ENCODE results near the gene CACNA1C. TPM values are rescaled to one million over a fixed set of nuclear protein-coding genes. Genes with fewer than 3 reads are reported as not detected.
"Not testable (repeated sequence)": the region's sequence is repeated elsewhere in the genome, so short reads cannot be mapped to it uniquely, and the experiment has no call there.

Gene CACNA1C
- total RNA-seq, 2 experiments from 2014 or later, result 0.05 to 0.08 TPM

DNA sequence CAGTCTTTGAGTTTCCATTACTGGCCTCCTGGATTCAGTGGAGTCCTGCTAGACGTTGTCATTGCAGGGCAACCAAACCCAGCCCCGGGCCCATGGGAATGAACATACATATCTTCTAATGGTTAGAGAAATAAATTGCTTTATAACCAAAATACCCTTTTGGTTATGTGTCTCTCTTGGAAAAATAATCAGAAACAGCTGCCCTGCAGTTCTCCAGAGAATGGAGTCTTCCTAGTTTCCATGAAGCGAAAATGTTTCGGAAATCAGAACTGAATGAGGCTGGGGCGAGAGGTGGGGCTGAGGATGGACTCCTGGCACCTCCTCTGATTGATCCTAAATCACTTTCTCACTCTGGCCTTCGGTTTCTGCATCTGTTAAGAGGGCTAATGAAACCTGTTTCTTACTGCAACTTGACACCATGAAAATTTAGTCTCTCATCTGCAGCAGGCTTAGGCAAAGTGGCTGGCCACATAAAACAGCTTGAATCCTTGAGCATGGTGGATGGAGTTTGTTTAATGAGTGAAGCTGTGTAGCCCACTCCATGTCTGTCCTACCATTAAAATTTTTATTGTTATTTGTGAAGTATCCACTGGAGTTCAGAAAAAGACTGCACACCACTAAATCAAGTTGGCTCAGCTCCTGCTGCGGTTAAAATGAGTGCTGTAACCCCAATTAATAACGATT lies 198.9 kb downstream of the CACNA1C start:
- ATAC-seq (ENCODE audit: poor library complexity), result no peak
- H3K27me3 Mint-ChIP-seq, result no peaks in the 10 kb centered on the region
- TF ChIP-seq, protein P1, sequence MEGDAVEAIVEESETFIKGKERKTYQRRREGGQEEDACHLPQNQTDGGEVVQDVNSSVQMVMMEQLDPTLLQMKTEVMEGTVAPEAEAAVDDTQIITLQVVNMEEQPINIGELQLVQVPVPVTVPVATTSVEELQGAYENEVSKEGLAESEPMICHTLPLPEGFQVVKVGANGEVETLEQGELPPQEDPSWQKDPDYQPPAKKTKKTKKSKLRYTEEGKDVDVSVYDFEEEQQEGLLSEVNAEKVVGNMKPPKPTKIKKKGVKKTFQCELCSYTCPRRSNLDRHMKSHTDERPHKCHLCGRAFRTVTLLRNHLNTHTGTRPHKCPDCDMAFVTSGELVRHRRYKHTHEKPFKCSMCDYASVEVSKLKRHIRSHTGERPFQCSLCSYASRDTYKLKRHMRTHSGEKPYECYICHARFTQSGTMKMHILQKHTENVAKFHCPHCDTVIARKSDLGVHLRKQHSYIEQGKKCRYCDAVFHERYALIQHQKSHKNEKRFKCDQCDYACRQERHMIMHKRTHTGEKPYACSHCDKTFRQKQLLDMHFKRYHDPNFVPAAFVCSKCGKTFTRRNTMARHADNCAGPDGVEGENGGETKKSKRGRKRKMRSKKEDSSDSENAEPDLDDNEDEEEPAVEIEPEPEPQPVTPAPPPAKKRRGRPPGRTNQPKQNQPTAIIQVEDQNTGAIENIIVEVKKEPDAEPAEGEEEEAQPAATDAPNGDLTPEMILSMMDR (IDR thresholded peaks at IDR 0.05), result no peak
- ChIA-PET POLR2A (no interaction called here), CTCF (no interaction called here)
- DNase-seq, result no peak
- Histone ChIP-seq H3K27me3 (ENCODE audit: control insufficient read depth in 1 of 2, insufficient read depth in 2 of 2, low read length in 2 of 2) (peaks cover 0 to 2% of the 10 kb centered on the region in 2 experiments), H3K27ac (ENCODE audit: low read depth in 1 of 2, low read length in 2 of 2) (no peak overlapping the region), H3K9me3 (ENCODE audit: control insufficient read depth in 1 of 2, insufficient read depth in 1 of 2, low read length in 2 of 2) (no peaks in the 10 kb centered on the region), H3K4me1 (ENCODE audit: insufficient read depth, low read length) (no peaks in the 10 kb centered on the region), H3K36me3 (ENCODE audit: insufficient read depth, low read length) (no peaks in the 10 kb centered on the region), H3K4me3 (ENCODE audit: low read length) (no peak overlapping the region)
- H3K36me3 Mint-ChIP-seq (ENCODE audit: low read depth), result no peaks in the 10 kb centered on the region
- H3K4me1 Mint-ChIP-seq (ENCODE audit: low read depth), result no peaks in the 10 kb centered on the region
- H3K27ac Mint-ChIP-seq, result no peak overlapping the region
- no peaks in the 10 kb centered on the region for H3K9me3 Mint-ChIP-seq
- intact Hi-C loops (cut with DNase I, micrococcal nuclease), result no loop called here
- no peak overlapping the region for H3K4me3 Mint-ChIP-seq

DNA sequence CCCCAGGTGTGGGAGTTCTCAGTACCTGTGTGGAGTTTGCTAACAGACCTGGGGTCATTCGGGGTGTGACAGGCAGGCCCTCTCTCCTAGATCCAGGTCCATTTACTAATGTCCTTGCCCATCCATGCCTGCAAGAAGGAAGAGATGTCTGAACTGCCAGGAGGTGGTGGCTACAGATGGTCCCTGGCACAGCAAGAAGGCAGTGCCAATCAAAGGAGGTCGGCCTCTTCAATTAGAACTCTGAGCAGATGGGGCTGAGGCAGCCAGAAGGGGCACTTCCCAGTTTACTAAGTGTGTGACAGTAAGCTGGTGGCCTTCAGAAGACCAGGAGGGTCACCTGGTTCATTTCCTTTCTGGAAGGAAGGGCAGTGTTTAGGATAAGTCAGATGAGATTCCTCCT lies 202.5 kb downstream of the CACNA1C start:
- POLR2A ChIA-PET, result no interaction called here

GRCh38 chr12:2255731-2256130 lies 202.9 kb downstream of the CACNA1C start:
- not testable (repeated sequence) for H3K36me3 Mint-ChIP-seq (ENCODE audit: low read depth)

More for the DNA sequence above, 202.5 kb downstream of the CACNA1C start:
- CTCF ChIA-PET, result no interaction called here
- H3K4me3 ChIP-seq (ENCODE audit: low read length), result no peak overlapping the region
- TF ChIP-seq, protein P1 (IDR thresholded peaks at IDR 0.05), result no peak
- ATAC-seq (ENCODE audit: poor library complexity), result no peak
- peaks cover 0 to 2% of the 10 kb centered on the region in 2 experiments for H3K27me3 ChIP-seq (ENCODE audit: control insufficient read depth in 1 of 2, insufficient read depth in 2 of 2, low read length in 2 of 2)
- H3K27ac ChIP-seq (ENCODE audit: low read depth in 1 of 2, low read length in 2 of 2), result no peak overlapping the region
- H3K4me1 ChIP-seq (ENCODE audit: insufficient read depth, low read length), result peaks cover 3% of the 10 kb centered on the region
- H3K36me3 ChIP-seq (ENCODE audit: insufficient read depth, low read length), result no peaks in the 10 kb centered on the region
- Mint-ChIP-seq H3K27me3 (no peaks in the 10 kb centered on the region), H3K4me1 (ENCODE audit: low read depth) (peaks cover 6% of the 10 kb centered on the region), H3K9me3 (no peaks in the 10 kb centered on the region), H3K27ac (no peak overlapping the region), H3K36me3 (ENCODE audit: low read depth) (no peaks in the 10 kb centered on the region), H3K4me3 (no peak overlapping the region)
- no peak for DNase-seq
- intact Hi-C loops (cut with DNase I, micrococcal nuclease), result no loop called here
- no peaks in the 10 kb centered on the region for H3K9me3 ChIP-seq (ENCODE audit: control insufficient read depth in 1 of 2, insufficient read depth in 1 of 2, low read length in 2 of 2)

DNA sequence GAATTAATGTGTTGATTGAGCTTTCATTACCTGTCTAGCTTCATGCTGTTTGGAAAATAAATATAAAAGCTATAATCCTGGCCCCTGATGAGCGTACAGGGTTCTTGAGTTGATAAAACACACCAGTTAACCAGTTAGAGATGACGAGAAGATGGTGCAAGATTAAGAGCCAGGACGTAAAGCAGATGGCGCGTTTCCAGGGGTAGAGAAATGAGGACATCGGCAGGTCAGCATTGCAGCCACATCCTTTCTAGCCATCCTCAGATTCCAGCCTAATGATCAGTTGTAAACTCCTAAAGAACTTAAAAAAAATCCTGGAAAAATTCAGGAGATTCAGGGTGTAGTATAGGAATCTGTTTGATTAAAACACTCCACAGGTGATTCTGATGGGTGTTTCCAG lies 203.7 kb downstream of the CACNA1C start:
- no peaks in the 10 kb centered on the region for H3K27me3 Mint-ChIP-seq
- no peaks in the 10 kb centered on the region for H3K36me3 ChIP-seq (ENCODE audit: insufficient read depth, low read length)
- H3K9me3 Mint-ChIP-seq, result no peaks in the 10 kb centered on the region
- H3K27ac ChIP-seq (ENCODE audit: low read depth in 1 of 2, low read length in 2 of 2), result no peak overlapping the region
- TF ChIP-seq, protein P1 (IDR thresholded peaks at IDR 0.05), result no peak
- H3K4me3 Mint-ChIP-seq, result no peak overlapping the region
- H3K27me3 ChIP-seq (ENCODE audit: control insufficient read depth in 1 of 2, insufficient read depth in 2 of 2, low read length in 2 of 2), result peaks cover 0 to 2% of the 10 kb centered on the region in 2 experiments
- ATAC-seq (ENCODE audit: poor library complexity) (no peak), DNase-seq (no peak)
- H3K4me3 ChIP-seq (ENCODE audit: low read length), result no peak overlapping the region
- intact Hi-C loops (cut with DNase I, micrococcal nuclease), result no loop called here
- ChIA-PET POLR2A (no interaction called here), CTCF (no interaction called here)
- no peaks in the 10 kb centered on the region for H3K36me3 Mint-ChIP-seq (ENCODE audit: low read depth)
- H3K27ac Mint-ChIP-seq, result no peak overlapping the region
- H3K9me3 ChIP-seq (ENCODE audit: control insufficient read depth in 1 of 2, insufficient read depth in 1 of 2, low read length in 2 of 2), result no peaks in the 10 kb centered on the region
- peaks cover 6% of the 10 kb centered on the region for H3K4me1 Mint-ChIP-seq (ENCODE audit: low read depth)
- peaks cover 3% of the 10 kb centered on the region for H3K4me1 ChIP-seq (ENCODE audit: insufficient read depth, low read length)

More at GRCh38 chr12:2255731-2256130, 202.9 kb downstream of the CACNA1C start:
- H3K4me3 ChIP-seq (ENCODE audit: low read length); H3K4me1 Mint-ChIP-seq (ENCODE audit: low read depth); H3K9me3 ChIP-seq (ENCODE audit: control insufficient read depth in 1 of 2, insufficient read depth in 1 of 2, low read length in 2 of 2); H3K27me3 Mint-ChIP-seq; H3K9me3 Mint-ChIP-seq; H3K4me1 ChIP-seq (ENCODE audit: insufficient read depth, low read length); intact Hi-C loops (cut with DNase I, micrococcal nuclease); H3K36me3 ChIP-seq (ENCODE audit: insufficient read depth, low read length); ATAC-seq (ENCODE audit: poor library complexity); H3K4me3 Mint-ChIP-seq; POLR2A ChIA-PET; H3K27ac ChIP-seq (ENCODE audit: low read depth in 1 of 2, low read length in 2 of 2); H3K27ac Mint-ChIP-seq; H3K27me3 ChIP-seq (ENCODE audit: control insufficient read depth in 1 of 2, insufficient read depth in 2 of 2, low read length in 2 of 2); CTCF ChIA-PET: not testable (repeated sequence)
- peak in 2 of 14 experiments; percentile 9 to 15 for DNase-seq

Measured in CD4-positive, alpha-beta T cell (primary cell).